GM12878 (cell line): ENCODE results near the gene SESN1. TPM values are rescaled to one million over a fixed set of nuclear protein-coding genes. Genes with fewer than 3 reads are reported as not detected.

Experiments used
- CBX5 ChIP-seq: sonication (generic); IDR thresholded peaks from 2 replicates; pipeline ENCODE4 v1.6.1; 2016; ENCODE audit warnings: low read depth, moderate library complexity, mild to moderate bottlenecking, inconsistent platforms
- GATAD2B ChIP-seq: fragments of 450-650 bp; conservative IDR thresholded peaks from 2 replicates; pipeline ENCODE4 v1.6.1; 2017; ENCODE audit warnings: low read depth, mild to moderate bottlenecking, moderate library complexity
- HCFC1 ChIP-seq: fragments of 150-350 bp; IDR thresholded peaks from 2 replicates; pipeline ENCODE4 v1.6.1; 2014; ENCODE audit warnings: low read length
- MEF2A ChIP-seq: IDR thresholded peaks from 2 replicates; pipeline ENCODE4 v1.6.1; 2011; ENCODE audit warnings: low read depth, mild to moderate bottlenecking, low read length, moderate library complexity; ENCODE audit not compliant: insufficient read depth
- NR2C1 ChIP-seq: fragments of 450-650 bp; IDR thresholded peaks from 2 replicates; pipeline ENCODE4 v1.6.1; 2017; ENCODE audit warnings: antibody characterized with exemption, mild to moderate bottlenecking, moderate library complexity
- NR2F1 ChIP-seq: fragments of 450-650 bp; conservative IDR thresholded peaks from 2 replicates; pipeline ENCODE4 v1.6.1; 2017; ENCODE audit warnings: mild to moderate bottlenecking
- NRF1 ChIP-seq: conservative IDR thresholded peaks from 2 replicates; pipeline ENCODE4 v1.6.1; 2011; ENCODE audit warnings: mild to moderate bottlenecking, low read depth, low read length, improper control_type of control experiment
- RELA ChIP-seq: fragments of 450-650 bp; IDR thresholded peaks from 2 replicates; pipeline ENCODE4 v1.8.0; 2014; ENCODE audit warnings: borderline replicate concordance; ENCODE audit not compliant: partially characterized antibody
- SIX5 ChIP-seq: IDR thresholded peaks from 2 replicates; pipeline ENCODE4 v1.6.1; 2011; ENCODE audit warnings: mild to moderate bottlenecking, low read depth, low read length, moderate library complexity; ENCODE audit not compliant: severe bottlenecking
- SMARCA5 ChIP-seq: fragments of 450-650 bp; IDR thresholded peaks from 2 replicates; pipeline ENCODE4 v1.6.1; 2017; ENCODE audit warnings: mild to moderate bottlenecking
- SREBF1 ChIP-seq: IDR thresholded peaks from 2 replicates; pipeline ENCODE4 v1.6.1; 2012; ENCODE audit warnings: mild to moderate bottlenecking, low read length
- polyA plus RNA-seq, 11 experiments: library from polyadenylated mRNA; depleted of rRNA in 4 of 11; unstranded in 6 of 11; stranded (reverse) in 5 of 11; fragments of >200 nt; fragmentation: Nextera tagmentation in 4 of 11; fragmentation: Illumina TruSeq in 1 of 11; extraction: Ambion mirVana in 4 of 11; extraction: Trizol in 1 of 11; gene quantifications; 1 replicate in 1 of 11; 2 replicates in 10 of 11; pipeline versions ENCODE4 v1.2.1 to v1.2.3, GENCODE V29; 2011 to 2016; ENCODE audit warnings: inconsistent platforms in 2 of 11, missing spikeins in 2 of 11, low read depth in 1 of 11
- total RNA-seq, 4 experiments: library from RNA; depleted of rRNA in 3 of 4; stranded (reverse); fragments of >200 nt in 3 of 4; fragmentation: Illumina TruSeq in 1 of 4; extraction: Trizol in 1 of 4; gene quantifications; 2 replicates each; pipeline versions ENCODE4 v1.2.1 to v1.2.3, GENCODE V29; 2013 to 2021
- TF ChIP-seq, protein P1 (sequence below): fragments of 150-350 bp; IDR thresholded peaks from 2 replicates; pipeline ENCODE4 v1.6.1; 2014; ENCODE audit warnings: mild to moderate bottlenecking, low read depth, low read length
- TF ChIP-seq, protein P2 (sequence below): IDR thresholded peaks from 2 replicates; pipeline ENCODE4 v1.6.1; 2012; ENCODE audit warnings: low read depth, low read length, improper control_type of control experiment
- TF ChIP-seq, protein P3 (sequence below): fragments of 450-650 bp; IDR thresholded peaks from 2 replicates; pipeline ENCODE4 v1.6.1; 2018; ENCODE audit warnings: borderline replicate concordance, mild to moderate bottlenecking; ENCODE audit not compliant: partially characterized antibody
- TF ChIP-seq, protein P4 (sequence below): IDR thresholded peaks from 2 replicates; pipeline ENCODE4 v1.6.1; 2011; ENCODE audit warnings: low read depth, low read length, improper control_type of control experiment, borderline replicate concordance
- TF ChIP-seq, protein P5 (sequence below): fragments of 150-350 bp; IDR thresholded peaks from 2 replicates; pipeline ENCODE4 v1.6.1; 2016; ENCODE audit warnings: low read depth, low read length
- TF ChIP-seq, protein P6 (sequence below): IDR thresholded peaks from 2 replicates; pipeline ENCODE4 v1.6.1; 2012; ENCODE audit warnings: low read depth, low read length, improper control_type of control experiment
- TF ChIP-seq, protein P7 (sequence below): IDR thresholded peaks from 2 replicates; pipeline ENCODE4 v1.6.1; 2012; ENCODE audit warnings: low read depth, low read length, improper control_type of control experiment

Gene SESN1
- total and polyA plus RNA-seq, 10 of the 15 experiments (the other 5 are each of a cell fraction or from before 2014, with no cell fraction given), result 1.3 to 13.0 (median 3.3) TPM

DNA sequence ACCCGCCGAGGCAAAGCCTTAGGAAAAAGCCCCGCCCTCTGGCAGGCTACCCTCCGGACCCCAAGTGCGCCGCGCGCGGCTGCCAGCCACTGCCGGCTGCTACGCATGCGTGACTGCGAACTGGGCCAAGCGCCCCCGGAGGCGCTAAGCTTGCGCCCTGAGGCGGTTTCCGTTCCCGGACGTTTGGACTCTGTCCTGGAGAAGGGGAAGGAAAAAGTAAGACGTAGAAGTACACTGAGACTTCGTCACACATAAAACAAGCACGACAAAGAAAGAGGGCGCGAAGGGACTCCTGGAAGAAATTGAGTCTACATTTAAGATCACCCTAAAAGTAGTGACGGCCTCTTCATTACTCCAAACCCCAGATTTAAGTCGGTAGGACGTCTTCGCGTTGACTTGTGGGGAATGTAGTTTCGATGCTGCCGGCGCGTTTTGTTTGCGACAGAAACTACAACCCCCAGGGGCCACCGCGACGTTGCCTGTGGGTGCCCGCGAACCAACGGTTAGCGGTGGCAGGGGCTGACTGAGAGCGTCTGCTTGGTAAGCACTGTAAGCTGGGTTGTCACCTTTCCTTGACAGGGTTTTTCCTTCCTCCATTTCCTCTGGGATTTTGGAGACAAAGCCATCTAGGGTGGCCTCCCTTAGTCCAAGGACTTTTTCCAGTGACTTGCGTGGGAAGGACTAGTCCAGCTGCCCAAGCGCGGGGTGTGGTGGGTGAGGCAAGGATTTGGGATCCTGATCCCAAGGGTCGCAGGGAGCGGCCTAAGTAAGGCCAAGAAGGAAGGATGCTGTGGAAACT lies 589 bp upstream of the SESN1 start, which contains the start of gene CEP57L1 (continued):
- TF ChIP-seq CBX5 (no peak), SREBF1 (peak; percentile 81), RELA (peak; percentile 61), NR2F1 (no peak), HCFC1 (peak; percentile 95), NR2C1 (peak; percentile 75), SMARCA5 (0 out of 2 replicates have a peak, but pooled peaks have one; percentile 11), GATAD2B (peak; percentile 36; the same call in 1 of the 2 replicates), SIX5 (peak; percentile 90), NRF1 (peak; percentile 87), MEF2A (no peak)
- TF ChIP-seq, protein P1, sequence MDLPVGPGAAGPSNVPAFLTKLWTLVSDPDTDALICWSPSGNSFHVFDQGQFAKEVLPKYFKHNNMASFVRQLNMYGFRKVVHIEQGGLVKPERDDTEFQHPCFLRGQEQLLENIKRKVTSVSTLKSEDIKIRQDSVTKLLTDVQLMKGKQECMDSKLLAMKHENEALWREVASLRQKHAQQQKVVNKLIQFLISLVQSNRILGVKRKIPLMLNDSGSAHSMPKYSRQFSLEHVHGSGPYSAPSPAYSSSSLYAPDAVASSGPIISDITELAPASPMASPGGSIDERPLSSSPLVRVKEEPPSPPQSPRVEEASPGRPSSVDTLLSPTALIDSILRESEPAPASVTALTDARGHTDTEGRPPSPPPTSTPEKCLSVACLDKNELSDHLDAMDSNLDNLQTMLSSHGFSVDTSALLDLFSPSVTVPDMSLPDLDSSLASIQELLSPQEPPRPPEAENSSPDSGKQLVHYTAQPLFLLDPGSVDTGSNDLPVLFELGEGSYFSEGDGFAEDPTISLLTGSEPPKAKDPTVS, result no peak
- TF ChIP-seq, protein P2, sequence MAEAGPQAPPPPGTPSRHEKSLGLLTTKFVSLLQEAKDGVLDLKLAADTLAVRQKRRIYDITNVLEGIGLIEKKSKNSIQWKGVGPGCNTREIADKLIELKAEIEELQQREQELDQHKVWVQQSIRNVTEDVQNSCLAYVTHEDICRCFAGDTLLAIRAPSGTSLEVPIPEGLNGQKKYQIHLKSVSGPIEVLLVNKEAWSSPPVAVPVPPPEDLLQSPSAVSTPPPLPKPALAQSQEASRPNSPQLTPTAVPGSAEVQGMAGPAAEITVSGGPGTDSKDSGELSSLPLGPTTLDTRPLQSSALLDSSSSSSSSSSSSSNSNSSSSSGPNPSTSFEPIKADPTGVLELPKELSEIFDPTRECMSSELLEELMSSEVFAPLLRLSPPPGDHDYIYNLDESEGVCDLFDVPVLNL, result peak; percentile 67; the same call in 1 of the 2 replicates
- TF ChIP-seq, protein P3, sequence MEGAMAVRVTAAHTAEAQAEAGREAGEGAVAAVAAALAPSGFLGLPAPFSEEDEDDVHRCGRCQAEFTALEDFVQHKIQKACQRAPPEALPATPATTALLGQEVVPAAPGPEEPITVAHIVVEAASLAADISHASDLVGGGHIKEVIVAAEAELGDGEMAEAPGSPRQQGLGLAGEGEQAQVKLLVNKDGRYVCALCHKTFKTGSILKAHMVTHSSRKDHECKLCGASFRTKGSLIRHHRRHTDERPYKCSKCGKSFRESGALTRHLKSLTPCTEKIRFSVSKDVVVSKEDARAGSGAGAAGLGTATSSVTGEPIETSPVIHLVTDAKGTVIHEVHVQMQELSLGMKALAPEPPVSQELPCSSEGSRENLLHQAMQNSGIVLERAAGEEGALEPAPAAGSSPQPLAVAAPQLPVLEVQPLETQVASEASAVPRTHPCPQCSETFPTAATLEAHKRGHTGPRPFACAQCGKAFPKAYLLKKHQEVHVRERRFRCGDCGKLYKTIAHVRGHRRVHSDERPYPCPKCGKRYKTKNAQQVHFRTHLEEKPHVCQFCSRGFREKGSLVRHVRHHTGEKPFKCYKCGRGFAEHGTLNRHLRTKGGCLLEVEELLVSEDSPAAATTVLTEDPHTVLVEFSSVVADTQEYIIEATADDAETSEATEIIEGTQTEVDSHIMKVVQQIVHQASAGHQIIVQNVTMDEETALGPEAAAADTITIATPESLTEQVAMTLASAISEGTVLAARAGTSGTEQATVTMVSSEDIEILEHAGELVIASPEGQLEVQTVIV, result peak; percentile 15
- TF ChIP-seq, protein P4, sequence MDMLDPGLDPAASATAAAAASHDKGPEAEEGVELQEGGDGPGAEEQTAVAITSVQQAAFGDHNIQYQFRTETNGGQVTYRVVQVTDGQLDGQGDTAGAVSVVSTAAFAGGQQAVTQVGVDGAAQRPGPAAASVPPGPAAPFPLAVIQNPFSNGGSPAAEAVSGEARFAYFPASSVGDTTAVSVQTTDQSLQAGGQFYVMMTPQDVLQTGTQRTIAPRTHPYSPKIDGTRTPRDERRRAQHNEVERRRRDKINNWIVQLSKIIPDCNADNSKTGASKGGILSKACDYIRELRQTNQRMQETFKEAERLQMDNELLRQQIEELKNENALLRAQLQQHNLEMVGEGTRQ, result no peak
- TF ChIP-seq, protein P5, sequence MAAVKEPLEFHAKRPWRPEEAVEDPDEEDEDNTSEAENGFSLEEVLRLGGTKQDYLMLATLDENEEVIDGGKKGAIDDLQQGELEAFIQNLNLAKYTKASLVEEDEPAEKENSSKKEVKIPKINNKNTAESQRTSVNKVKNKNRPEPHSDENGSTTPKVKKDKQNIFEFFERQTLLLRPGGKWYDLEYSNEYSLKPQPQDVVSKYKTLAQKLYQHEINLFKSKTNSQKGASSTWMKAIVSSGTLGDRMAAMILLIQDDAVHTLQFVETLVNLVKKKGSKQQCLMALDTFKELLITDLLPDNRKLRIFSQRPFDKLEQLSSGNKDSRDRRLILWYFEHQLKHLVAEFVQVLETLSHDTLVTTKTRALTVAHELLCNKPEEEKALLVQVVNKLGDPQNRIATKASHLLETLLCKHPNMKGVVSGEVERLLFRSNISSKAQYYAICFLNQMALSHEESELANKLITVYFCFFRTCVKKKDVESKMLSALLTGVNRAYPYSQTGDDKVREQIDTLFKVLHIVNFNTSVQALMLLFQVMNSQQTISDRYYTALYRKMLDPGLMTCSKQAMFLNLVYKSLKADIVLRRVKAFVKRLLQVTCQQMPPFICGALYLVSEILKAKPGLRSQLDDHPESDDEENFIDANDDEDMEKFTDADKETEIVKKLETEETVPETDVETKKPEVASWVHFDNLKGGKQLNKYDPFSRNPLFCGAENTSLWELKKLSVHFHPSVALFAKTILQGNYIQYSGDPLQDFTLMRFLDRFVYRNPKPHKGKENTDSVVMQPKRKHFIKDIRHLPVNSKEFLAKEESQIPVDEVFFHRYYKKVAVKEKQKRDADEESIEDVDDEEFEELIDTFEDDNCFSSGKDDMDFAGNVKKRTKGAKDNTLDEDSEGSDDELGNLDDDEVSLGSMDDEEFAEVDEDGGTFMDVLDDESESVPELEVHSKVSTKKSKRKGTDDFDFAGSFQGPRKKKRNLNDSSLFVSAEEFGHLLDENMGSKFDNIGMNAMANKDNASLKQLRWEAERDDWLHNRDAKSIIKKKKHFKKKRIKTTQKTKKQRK, result no peak
- TF ChIP-seq, protein P6, sequence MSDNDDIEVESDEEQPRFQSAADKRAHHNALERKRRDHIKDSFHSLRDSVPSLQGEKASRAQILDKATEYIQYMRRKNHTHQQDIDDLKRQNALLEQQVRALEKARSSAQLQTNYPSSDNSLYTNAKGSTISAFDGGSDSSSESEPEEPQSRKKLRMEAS, result peak; percentile 23; the same call in 1 of the 2 replicates
- TF ChIP-seq, protein P7, sequence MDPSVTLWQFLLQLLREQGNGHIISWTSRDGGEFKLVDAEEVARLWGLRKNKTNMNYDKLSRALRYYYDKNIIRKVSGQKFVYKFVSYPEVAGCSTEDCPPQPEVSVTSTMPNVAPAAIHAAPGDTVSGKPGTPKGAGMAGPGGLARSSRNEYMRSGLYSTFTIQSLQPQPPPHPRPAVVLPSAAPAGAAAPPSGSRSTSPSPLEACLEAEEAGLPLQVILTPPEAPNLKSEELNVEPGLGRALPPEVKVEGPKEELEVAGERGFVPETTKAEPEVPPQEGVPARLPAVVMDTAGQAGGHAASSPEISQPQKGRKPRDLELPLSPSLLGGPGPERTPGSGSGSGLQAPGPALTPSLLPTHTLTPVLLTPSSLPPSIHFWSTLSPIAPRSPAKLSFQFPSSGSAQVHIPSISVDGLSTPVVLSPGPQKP, result no peak
